HG03354 (cell line): ENCODE measurements around the gene TASOR2.
A peak's percentile ranks its signal among the peaks of the same experiment; 100 is the strongest.

Source experiments
- ATAC-seq: cut with Tn5 transposase; IDR thresholded peaks from one replicate; pipeline ENCODE4 v1.9.1; 2021; ENCODE audit warnings: mild to moderate bottlenecking; ENCODE audit not compliant: unreplicated experiment, poor library complexity, severe bottlenecking

The TASOR2 gene

GRCh38 chr10:5679606-5680005, 5.0 kb upstream of the TASOR2 start:
- ATAC-seq = no peak

- no peak for ATAC-seq
Measured at GRCh38 chr10:5681930-5682329, 2.7 kb upstream of the TASOR2 start.

- ATAC-seq = no peak
Measured at GRCh38 chr10:5683065-5683464, 1.6 kb upstream of the TASOR2 start.

- peak; percentile 64 for ATAC-seq
Measured at GRCh38 chr10:5684971-5685763, 529 bp downstream of the TASOR2 start.

- ATAC-seq = no peak
Measured at GRCh38 chr10:5685764-5686240, 1.2 kb downstream of the TASOR2 start.

GRCh38 chr10:5688587-5688986, 3.9 kb downstream of the TASOR2 start:
- ATAC-seq = no peak

GRCh38 chr10:5691786-5692185, 7.1 kb downstream of the TASOR2 start:
- ATAC-seq = no peak

GRCh38 chr10:5692461-5693358, 8.1 kb downstream of the TASOR2 start:
- ATAC-seq = peak; percentile 88

GRCh38 chr10:5694573-5694972, 9.9 kb downstream of the TASOR2 start:
- ATAC-seq = no peak

- ATAC-seq = no peak
Measured at GRCh38 chr10:5697342-5697741, 12.7 kb downstream of the TASOR2 start.

GRCh38 chr10:5698062-5698461, 13.4 kb downstream of the TASOR2 start:
- no peak for ATAC-seq

GRCh38 chr10:5708356-5708755, 23.7 kb downstream of the TASOR2 start:
- ATAC-seq = no peak

- ATAC-seq = no peak
Measured at GRCh38 chr10:5709865-5710264, 25.2 kb downstream of the TASOR2 start.

GRCh38 chr10:5710859-5711258, 26.2 kb downstream of the TASOR2 start:
- no peak for ATAC-seq

GRCh38 chr10:5711642-5712041, 27.0 kb downstream of the TASOR2 start:
- ATAC-seq = no peak

GRCh38 chr10:5719546-5719945, 34.9 kb downstream of the TASOR2 start:
- ATAC-seq = no peak

GRCh38 chr10:5720182-5720581, 35.5 kb downstream of the TASOR2 start:
- ATAC-seq = no peak

GRCh38 chr10:5723692-5724091, 39.1 kb downstream of the TASOR2 start:
- no peak for ATAC-seq

GRCh38 chr10:5730766-5731165, 46.1 kb downstream of the TASOR2 start:
- no peak for ATAC-seq

GRCh38 chr10:5731559-5731958, 46.9 kb downstream of the TASOR2 start:
- no peak for ATAC-seq

GRCh38 chr10:5732141-5732540, 47.5 kb downstream of the TASOR2 start:
- no peak for ATAC-seq
